AML-193 (cell line): ENCODE measurements around the gene ATOH8.

Experiments used
- DNase-seq, 2 experiments: peaks; one replicate each; lab custom pipeline; 2025; lab: John Stamatoyannopoulos, UW

ATOH8 gene

DNA sequence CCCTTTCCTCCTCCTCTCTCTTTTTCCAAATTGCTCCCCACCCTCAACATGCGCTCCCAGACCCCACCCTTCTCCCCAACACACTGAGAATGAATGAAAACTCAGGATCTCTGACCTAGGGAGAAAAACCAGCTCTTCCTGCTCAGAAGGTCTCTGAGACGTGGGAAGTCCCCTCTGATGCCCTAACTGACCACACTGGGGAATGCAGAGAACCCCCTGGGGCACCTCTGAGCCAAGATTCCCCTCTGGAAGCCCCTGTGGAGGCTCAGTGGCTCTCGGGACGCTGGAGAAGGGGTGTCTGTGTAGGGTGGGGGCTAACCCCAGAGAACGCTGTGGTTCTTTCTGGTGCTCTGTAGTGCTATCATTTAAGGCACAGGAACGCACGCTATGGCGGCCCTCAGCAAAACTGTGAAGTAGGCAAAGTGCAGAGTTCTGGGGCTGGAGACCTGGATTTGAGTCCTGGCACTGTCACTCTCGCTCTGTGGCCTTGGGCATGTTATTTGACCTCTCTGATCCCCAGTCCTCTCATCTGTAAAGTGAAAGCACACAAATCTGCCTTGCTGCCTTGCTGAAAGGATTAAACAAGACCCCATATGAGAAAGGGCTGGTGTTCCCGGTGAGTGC, 17.1 kb downstream of the ATOH8 start:
- no peak for DNase-seq

GRCh38 chr2:85771486-85771885, 17.7 kb downstream of the ATOH8 start:
- DNase-seq, result no peak

GRCh38 chr2:85772019-85772745, 18.4 kb downstream of the ATOH8 start:
- DNase-seq, result no peak

DNA sequence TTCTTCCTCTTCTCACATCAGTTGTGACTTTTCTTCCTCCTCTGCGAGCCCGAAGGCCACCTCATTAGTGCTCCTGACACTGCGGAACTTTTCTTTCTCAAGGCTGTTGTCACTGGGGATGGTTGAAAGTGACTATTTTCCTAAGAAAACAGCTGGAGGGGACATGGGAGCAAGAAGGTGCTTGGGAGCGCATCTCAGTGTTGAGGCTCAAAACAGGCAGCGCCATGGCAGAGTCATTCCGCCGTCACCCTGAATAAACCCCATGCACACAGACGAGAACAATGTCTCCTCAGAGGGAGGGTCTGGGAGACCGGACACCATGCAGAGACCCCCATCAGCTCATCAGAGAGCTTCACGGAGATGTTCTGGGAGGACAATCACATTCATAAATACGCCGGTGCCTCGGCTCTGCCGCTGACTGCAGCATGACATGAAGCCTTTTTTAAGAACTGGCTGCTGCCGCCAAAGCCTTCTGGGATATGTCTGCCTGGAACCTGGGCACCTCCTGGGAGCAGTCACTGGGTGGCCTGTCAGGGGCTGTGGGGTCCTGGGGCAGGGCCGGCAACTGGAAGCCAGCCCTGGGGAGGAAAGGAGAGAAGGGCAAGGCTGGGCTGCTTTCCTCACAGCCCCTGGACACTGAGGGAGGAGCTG, 19.2 kb downstream of the ATOH8 start:
- no peak for DNase-seq

GRCh38 chr2:85773692-85774091, 19.9 kb downstream of the ATOH8 start:
- no peak for DNase-seq

- DNase-seq, result no peak
Measured at GRCh38 chr2:85774126-85774978, 20.6 kb downstream of the ATOH8 start.

DNA sequence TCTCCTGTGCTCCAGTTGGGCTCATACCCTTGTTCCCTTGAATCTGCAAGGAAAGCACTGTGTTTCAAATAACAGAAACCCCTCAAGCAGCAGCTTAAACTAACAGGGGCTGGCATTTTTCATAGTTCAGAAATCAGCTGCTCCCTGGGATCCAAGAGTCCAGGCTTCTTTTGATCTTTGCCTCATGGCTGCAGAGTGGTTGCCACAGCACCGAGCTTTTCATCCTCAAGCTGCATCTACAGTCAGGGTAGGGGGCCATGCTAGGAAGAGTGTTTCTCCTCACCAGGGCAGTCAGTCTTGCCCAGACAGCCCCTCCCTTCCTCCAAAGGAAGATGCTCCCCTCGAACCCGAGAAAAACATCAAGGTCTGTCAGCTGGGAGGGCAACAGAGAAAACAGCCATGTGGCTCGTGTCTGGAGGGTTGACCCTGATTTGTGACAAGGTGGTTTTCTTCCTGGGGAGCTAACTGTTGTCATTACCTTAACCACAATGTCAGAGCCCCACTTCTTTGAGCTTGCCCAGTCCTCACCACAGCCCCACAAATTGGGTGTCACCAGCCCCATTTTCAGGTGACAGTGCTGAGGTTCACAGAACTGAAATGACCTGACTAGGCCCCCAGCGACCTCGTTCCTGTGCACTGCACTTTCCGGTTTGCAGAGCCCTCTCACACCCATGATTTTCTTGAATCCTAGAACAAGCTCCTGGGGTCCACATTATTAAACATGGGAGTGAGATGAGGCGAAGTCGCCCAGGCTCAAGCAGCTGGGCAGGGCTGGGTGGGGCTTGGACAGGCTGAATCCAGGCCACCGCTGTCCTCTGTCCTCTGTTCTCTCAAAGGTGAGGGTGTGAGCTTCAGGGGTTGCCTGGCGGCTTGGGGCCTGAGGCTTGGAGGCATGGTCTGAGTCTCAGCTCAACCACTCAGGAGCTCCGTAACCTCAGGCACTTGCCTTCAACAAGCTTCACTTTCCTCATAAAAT, 21.9 kb downstream of the ATOH8 start:
- DNase-seq, result no peak

DNA sequence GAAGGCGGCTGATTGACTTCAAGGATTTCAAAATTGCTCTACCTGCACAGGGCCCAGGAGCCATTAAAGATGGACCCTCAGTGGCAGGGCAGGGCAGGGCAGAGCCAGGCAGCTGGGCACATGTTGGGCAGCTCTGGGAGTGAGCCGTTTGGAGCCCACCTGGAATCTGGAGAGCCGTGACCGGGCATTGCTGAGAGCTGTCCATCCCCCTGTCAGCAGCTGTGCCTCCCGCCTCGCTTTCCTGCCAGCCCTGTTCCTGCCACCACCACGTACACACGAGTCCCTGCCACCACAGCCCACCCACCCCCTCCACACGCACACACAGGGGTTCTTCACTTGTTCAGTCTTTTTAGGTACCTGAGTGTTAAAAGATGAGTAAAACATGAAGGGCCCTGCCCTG, 22.9 kb downstream of the ATOH8 start:
- DNase-seq, result no peak

DNA sequence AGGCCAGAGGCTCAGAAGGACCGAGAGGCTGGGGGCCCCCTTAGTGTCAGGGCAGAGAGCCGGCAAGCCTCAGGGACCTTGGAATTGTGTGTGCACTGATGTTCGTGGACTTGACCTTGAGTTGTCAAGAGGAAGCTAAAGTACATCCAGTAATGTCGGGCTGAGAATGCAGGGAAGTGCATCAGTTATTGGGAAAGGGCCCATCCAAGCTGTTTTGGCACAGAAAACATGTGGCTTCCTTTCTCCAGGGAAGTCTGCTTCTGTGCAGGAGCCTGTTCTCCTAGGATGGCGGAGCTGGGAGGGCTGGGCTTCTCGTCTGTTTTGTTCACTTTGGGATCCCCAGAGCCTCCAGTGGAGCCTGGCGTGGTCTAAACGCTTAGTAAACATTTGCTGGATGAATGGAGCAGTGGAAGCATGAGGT, 23.7 kb downstream of the ATOH8 start:
- no peak for DNase-seq

DNA sequence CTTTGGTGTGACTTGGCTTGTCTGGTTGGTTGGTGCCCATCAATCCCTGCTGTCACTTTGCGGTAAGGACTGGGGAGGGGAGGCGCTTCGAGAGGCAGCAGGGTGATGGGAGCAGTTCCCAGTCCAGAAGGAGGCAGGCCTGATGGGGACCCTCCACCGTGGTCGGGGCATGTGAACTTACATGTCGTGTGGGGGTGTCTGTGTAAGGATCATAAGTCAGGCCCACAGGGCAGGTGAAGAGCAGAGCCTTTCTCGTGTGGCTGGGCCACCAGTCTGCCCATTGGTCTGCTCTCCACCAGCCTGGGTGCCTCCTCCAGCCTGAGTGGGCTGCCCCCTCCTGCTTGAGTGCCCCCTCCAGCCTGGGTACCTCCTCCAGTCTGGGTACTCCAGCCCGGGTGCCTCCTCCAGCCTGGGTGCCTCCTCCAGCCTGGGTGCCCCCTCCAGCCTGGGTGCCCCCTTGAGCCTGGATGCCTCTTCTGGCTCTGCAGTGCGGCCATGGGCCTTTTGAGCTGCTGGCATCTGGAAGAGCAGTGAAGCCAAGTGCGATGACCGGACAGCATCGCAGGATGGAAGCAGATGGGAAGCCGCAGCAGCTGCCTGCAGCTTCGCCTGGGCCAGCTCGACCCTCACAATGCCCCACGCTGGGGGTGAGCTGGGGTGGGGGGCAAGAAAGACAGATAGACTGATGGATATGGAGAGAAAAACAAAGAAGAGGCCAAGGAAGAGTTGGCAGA, 25.0 kb downstream of the ATOH8 start:
- no peak for DNase-seq

DNA sequence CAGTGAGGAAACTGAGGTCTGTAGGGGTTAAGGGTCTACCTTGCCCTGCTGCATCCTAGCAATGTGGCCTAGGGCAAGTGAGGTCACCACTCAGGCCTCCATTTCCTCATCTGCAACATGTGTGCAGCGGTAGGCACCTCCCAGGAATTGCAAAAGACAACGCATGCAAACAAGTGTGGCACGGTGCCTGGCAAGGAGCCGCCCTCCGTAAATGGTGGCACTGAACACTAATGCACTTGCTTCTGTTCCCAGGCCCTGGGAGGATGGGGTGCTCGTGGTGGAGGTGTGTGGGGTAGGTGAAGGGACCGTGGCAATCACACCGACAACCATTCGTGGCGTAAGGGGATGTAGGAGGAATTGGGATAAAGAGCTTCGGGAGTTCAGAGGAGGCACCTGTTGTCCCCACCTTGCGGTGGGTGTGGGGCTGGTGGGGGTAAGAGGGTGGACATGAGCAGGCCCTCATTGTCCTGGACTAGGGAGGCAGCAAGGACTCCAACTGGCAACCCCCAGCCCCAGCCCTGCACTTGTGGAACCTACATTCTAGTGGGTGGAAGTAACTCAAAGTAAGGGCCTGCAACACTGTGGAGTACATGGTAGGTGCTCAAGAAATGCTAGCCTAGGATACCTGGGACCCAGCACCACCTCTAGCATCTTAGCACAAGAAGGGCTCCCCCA, 26.0 kb downstream of the ATOH8 start:
- DNase-seq, result no peak

DNA sequence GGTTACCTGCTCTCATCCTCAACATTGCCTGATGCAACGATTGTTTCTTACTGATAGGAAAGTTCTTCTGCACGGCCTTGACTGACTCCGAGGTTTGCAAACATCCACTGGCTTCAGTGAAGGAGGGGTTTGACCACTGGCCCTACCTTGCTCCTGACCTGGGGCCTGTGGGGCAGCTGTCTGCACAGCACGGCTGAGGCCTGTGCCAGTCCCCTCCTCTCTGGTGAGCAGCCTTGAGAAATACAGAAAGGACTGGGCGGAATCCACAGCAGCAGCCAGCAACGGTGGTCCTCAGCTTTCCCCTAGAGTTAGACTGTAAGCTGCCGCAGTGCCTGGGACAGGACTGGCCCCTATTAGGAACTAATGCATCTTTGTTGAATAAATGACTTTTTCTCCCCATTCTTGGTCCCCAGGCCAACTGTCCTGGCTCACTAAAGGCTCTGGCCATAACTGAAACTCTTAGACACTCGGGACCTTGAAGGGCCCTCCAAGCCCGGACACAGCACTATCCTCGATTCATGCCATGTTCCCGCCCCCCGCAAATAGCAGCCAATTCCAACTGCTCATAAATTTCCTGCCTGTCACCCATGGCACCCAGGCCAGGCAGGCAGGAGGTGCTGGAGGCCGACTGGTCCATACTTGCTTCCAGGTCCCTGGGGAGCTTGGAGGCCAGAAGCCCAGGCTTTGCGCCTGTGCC, 26.7 kb downstream of the ATOH8 start:
- DNase-seq, result no peak

GRCh38 chr2:85781013-85781332, 27.2 kb downstream of the ATOH8 start:
- DNase-seq, result no peak

- no peak for DNase-seq
Measured at GRCh38 chr2:85783796-85784195, 30.0 kb downstream of the ATOH8 start.

DNA sequence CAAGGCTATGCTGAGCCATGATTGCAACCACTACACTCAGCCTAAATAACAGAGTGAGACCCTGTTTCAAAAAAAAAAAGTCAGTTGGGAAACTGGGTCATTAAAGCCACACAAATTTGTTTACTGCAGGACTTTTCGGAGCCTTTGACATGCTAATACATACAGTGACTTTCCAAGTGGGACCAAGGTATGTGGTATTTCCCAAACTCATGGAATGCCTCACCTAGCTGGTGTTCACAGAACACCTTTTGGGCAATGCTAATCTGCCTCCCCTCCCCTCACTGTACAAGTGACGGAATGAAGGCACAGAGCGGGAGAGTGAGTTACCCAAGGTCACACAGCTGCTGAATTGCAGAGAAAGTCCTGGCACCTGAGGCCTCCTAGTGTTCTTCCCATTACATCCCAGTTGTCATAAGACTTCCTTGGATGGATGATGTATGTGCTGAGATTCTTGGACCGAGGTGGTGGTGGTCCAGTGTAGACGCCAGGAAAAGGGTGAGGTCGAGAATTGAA, 30.7 kb downstream of the ATOH8 start:
- no peak for DNase-seq

- DNase-seq, result no peak
Measured at GRCh38 chr2:85785027-85785822, 31.4 kb downstream of the ATOH8 start.

GRCh38 chr2:85785871-85786270, 32.1 kb downstream of the ATOH8 start:
- no peak for DNase-seq

- DNase-seq, result no peak
Measured at GRCh38 chr2:85786444-85786843, 32.7 kb downstream of the ATOH8 start.
